Body of pancreas (tissue), 4 donors: ENCODE data around the gene PPFIBP2. TPM values are rescaled to one million over a fixed set of nuclear protein-coding genes. Genes with fewer than 3 reads are reported as not detected.
A peak's percentile ranks its signal among the peaks of the same experiment; 100 is the strongest.

Experiments
- ATAC-seq: fragments of 150-250 bp; one replicate; pipeline ENCODE4 v1.9.1; 2016
- DNase-seq, 4 donors: peaks; one replicate each; pipeline ENCODE4 v3.0.0-alpha.2; 2019
- H3K27ac ChIP-seq, 4 donors: fragments of 200-600 bp; sonication (generic); 1 replicate in 3 of 4; 2 replicates in 1 of 4; pipeline versions ENCODE4 v1.5.1 to v1.6.1; 2016 to 2019; ENCODE audit warnings: mild to moderate bottlenecking in 1 of 4, mixed read lengths in 1 of 4, moderate library complexity in 1 of 4
- H3K27me3 ChIP-seq, 2 donors: fragments of 200-600 bp; sonication (generic); one replicate each; pipeline ENCODE4 v1.6.0; 2016; ENCODE audit warnings: mild to moderate bottlenecking in 1 of 2
- H3K36me3 ChIP-seq, 2 donors: fragments of 200-600 bp; sonication (generic); replicated peaks in 1 of 2; 2 replicates each; pipeline ENCODE4 v1.5.1; 2016; ENCODE audit warnings: low read depth in 2 of 2; ENCODE audit not compliant: insufficient read depth in 1 of 2
- H3K4me1 ChIP-seq: fragments of 200-600 bp; sonication (generic); one replicate; pipeline ENCODE4 v1.6.0; 2016
- H3K4me3 ChIP-seq, 2 donors: fragments of 200-600 bp; sonication (generic); 1 replicate in 1 of 2; 2 replicates in 1 of 2; pipeline ENCODE4 v1.5.1; 2016 to 2019
- H3K9me3 ChIP-seq, 3 donors: fragments of 200-600 bp; sonication (generic); 1 replicate in 2 of 3; 2 replicates in 1 of 3; pipeline ENCODE4 v1.5.1; 2016
- CTCF ChIP-seq, 7 experiments: fragments of 450-650 bp in 4 of 7; fragments of 200-600 bp in 3 of 7; sonication (generic) in 3 of 7; IDR thresholded peaks; one replicate each; pipeline ENCODE4 v1.5.1; 2016 to 2019; ENCODE audit warnings: antibody characterized with exemption in 7 of 7
- POLR2A ChIP-seq, 3 donors: fragments of 450-650 bp; IDR thresholded peaks; one replicate each; pipeline ENCODE4 v1.6.1; 2016; ENCODE audit warnings: antibody characterized with exemption in 3 of 3, mild to moderate bottlenecking in 2 of 3
- WGBS, 2 donors: methylation state at CpG; one replicate each; pipeline ENCODE4 v1.1.5; 2017; 5-methylcytosine and 5-hydroxymethylcytosine counted together
- intact Hi-C: fragments of 100-400 bp; cut with DNase I; formaldehyde crosslinking; loops from one replicate; pipeline ENCODE4 v1.15.1; 2023
- total RNA-seq, 2 donors: library from RNA; depleted of rRNA; stranded (reverse); fragments of >200 nt; gene quantifications; one replicate each; pipeline ENCODE4 v1.1.0, GENCODE V29; 2016

Gene PPFIBP2
- total RNA-seq, 2 donors from 2014 or later = 34.9 to 35.3 TPM

- H3K36me3 ChIP-seq = peaks cover 0 to 5% of the 10 kb centered on the region in 2 donors
- no peaks in the 10 kb centered on the region for H3K4me1 ChIP-seq
- H3K27ac ChIP-seq = no peak overlapping the region
- no peak for ATAC-seq
- TF ChIP-seq CTCF (IDR thresholded peaks at IDR 0.05) (no peak), POLR2A (IDR thresholded peaks at IDR 0.05) (no peak)
- WGBS, 2 donors = 70 to 77% methylated on average over 3 of the region's 3 CpGs
- H3K27me3 ChIP-seq = no peaks in the 10 kb centered on the region
- no peak for DNase-seq
- H3K9me3 ChIP-seq = no peaks in the 10 kb centered on the region
- intact Hi-C loops = no loop called here
- H3K4me3 ChIP-seq = no peak overlapping the region
Measured at GRCh38 chr11:7621090-7621489, 107.3 kb downstream of the PPFIBP2 start.

- intact Hi-C loops = no loop called here
- H3K4me3 ChIP-seq = no peak overlapping the region
- DNase-seq (no peak), ATAC-seq (no peak)
- no peak overlapping the region for H3K27ac ChIP-seq
- no peaks in the 10 kb centered on the region for H3K4me1 ChIP-seq
- 18 to 31% methylated on average over 1 of the region's 1 CpG for WGBS, 2 donors
- TF ChIP-seq POLR2A (IDR thresholded peaks at IDR 0.05) = no peak
- TF ChIP-seq CTCF (IDR thresholded peaks at IDR 0.05) = no peak
- H3K9me3 ChIP-seq = no peaks in the 10 kb centered on the region
- H3K27me3 ChIP-seq = no peaks in the 10 kb centered on the region
- H3K36me3 ChIP-seq = peaks cover 0 to 5% of the 10 kb centered on the region in 2 donors
Measured at GRCh38 chr11:7621554-7621953, 107.8 kb downstream of the PPFIBP2 start.

GRCh38 chr11:7622721-7623120 lies 108.9 kb downstream of the PPFIBP2 start:
- Histone ChIP-seq H3K36me3 (peaks cover 0 to 5% of the 10 kb centered on the region in 2 donors), H3K27me3 (no peaks in the 10 kb centered on the region), H3K9me3 (no peaks in the 10 kb centered on the region), H3K27ac (no peak overlapping the region), H3K4me1 (no peaks in the 10 kb centered on the region), H3K4me3 (no peak overlapping the region)
- TF ChIP-seq POLR2A (IDR thresholded peaks at IDR 0.05) (no peak), CTCF (IDR thresholded peaks at IDR 0.05) (no peak)
- ATAC-seq (no peak), DNase-seq (no peak)
- 88 to 93% methylated on average over 2 of the region's 2 CpGs for WGBS, 2 donors
- intact Hi-C loops = no loop called here

- intact Hi-C loops = no loop called here
- H3K27me3 ChIP-seq = no peaks in the 10 kb centered on the region
- DNase-seq = no peak
- H3K27ac ChIP-seq = no peak overlapping the region
- no peak overlapping the region for H3K4me3 ChIP-seq
- TF ChIP-seq CTCF (IDR thresholded peaks at IDR 0.05) = no peak
- TF ChIP-seq POLR2A (IDR thresholded peaks at IDR 0.05) = no peak
- no peak for ATAC-seq
- 72 to 76% methylated on average over 3 of the region's 3 CpGs for WGBS, 2 donors
- no peaks in the 10 kb centered on the region for H3K4me1 ChIP-seq
- H3K9me3 ChIP-seq = no peaks in the 10 kb centered on the region
- peaks cover 0 to 5% of the 10 kb centered on the region in 2 donors for H3K36me3 ChIP-seq
Measured at GRCh38 chr11:7628660-7629059, 114.9 kb downstream of the PPFIBP2 start.

- H3K9me3 ChIP-seq = no peaks in the 10 kb centered on the region
- TF ChIP-seq CTCF (IDR thresholded peaks at IDR 0.05) (no peak), POLR2A (IDR thresholded peaks at IDR 0.05) (no peak)
- ATAC-seq (no peak), DNase-seq (peak in 2 of 4 donors; percentile 19 to 24)
- 100% methylated on average over 1 to 2 of the region's 2 CpGs for WGBS, 2 donors
- no peak overlapping the region for H3K4me3 ChIP-seq
- peaks cover 0 to 7% of the 10 kb centered on the region in 2 donors for H3K36me3 ChIP-seq
- H3K27me3 ChIP-seq = no peaks in the 10 kb centered on the region
- no peak overlapping the region for H3K27ac ChIP-seq
- no peaks in the 10 kb centered on the region for H3K4me1 ChIP-seq
- intact Hi-C loops = no loop called here
Measured at GRCh38 chr11:7630002-7630401, 116.2 kb downstream of the PPFIBP2 start.
